ENCODE results near the gene NCSTN.

The NCSTN gene

GRCh38 chr1:160405331-160405877 lies 62.2 kb downstream of the NCSTN start:
- Histone ChIP-seq H3K36me3 (ENCODE audit: insufficient read depth) (no peaks in the 10 kb centered on the region), H3K4me2 (no peak overlapping the region), H3K4me1 (ENCODE audit: low read depth, poor library complexity, severe bottlenecking) (no peaks in the 10 kb centered on the region)

GRCh38 chr1:160406131-160406968 lies 63.2 kb downstream of the NCSTN start:
- H3K27ac ChIP-seq: no peak overlapping the region
- no peak for TF ChIP-seq CTCF (conservative IDR thresholded peaks at IDR 0.05; ENCODE audit: low read depth, low read length)
- H3K4me3 ChIP-seq (IDR thresholded peaks at IDR 0.05; ENCODE audit: insufficient read depth, low read depth, low read length): no peak overlapping the region
- no peaks in the 10 kb centered on the region for H4K20me1 ChIP-seq (ENCODE audit: insufficient read depth)
- H3K9ac ChIP-seq: no peak overlapping the region
- H3K36me3 ChIP-seq (ENCODE audit: insufficient read depth): no peaks in the 10 kb centered on the region
- H3K4me1 ChIP-seq (ENCODE audit: low read depth, poor library complexity, severe bottlenecking): no peaks in the 10 kb centered on the region
- no peak overlapping the region for H2AFZ ChIP-seq (ENCODE audit: low read depth)
- no peaks in the 10 kb centered on the region for H3K27me3 ChIP-seq (ENCODE audit: insufficient read depth, low read depth)
- H3K79me2 ChIP-seq (ENCODE audit: insufficient read depth, low read depth): no peaks in the 10 kb centered on the region
- H3K4me2 ChIP-seq: no peak overlapping the region

More at GRCh38 chr1:160405331-160405877, 62.2 kb downstream of the NCSTN start:
- Histone ChIP-seq H3K4me3 (IDR thresholded peaks at IDR 0.05; ENCODE audit: insufficient read depth, low read depth, low read length) (no peak overlapping the region), H2AFZ (ENCODE audit: low read depth) (no peak overlapping the region), H4K20me1 (ENCODE audit: insufficient read depth) (no peaks in the 10 kb centered on the region), H3K27me3 (ENCODE audit: insufficient read depth, low read depth) (no peaks in the 10 kb centered on the region), H3K27ac (no peak overlapping the region), H3K9ac (no peak overlapping the region), H3K79me2 (ENCODE audit: insufficient read depth, low read depth) (no peaks in the 10 kb centered on the region)
- TF ChIP-seq CTCF (conservative IDR thresholded peaks at IDR 0.05; ENCODE audit: low read depth, low read length): no peak

GRCh38 chr1:160407839-160408801 lies 64.9 kb downstream of the NCSTN start:
- Histone ChIP-seq H4K20me1 (ENCODE audit: insufficient read depth) (no peaks in the 10 kb centered on the region), H3K4me3 (IDR thresholded peaks at IDR 0.05; ENCODE audit: insufficient read depth, low read depth, low read length) (no peak overlapping the region), H3K4me1 (ENCODE audit: low read depth, poor library complexity, severe bottlenecking) (no peaks in the 10 kb centered on the region), H3K9ac (no peak overlapping the region), H3K79me2 (ENCODE audit: insufficient read depth, low read depth) (no peaks in the 10 kb centered on the region), H3K36me3 (ENCODE audit: insufficient read depth) (no peaks in the 10 kb centered on the region), H3K4me2 (no peak overlapping the region), H2AFZ (ENCODE audit: low read depth) (no peak overlapping the region), H3K27ac (no peak overlapping the region), H3K27me3 (ENCODE audit: insufficient read depth, low read depth) (no peaks in the 10 kb centered on the region)
- no peak for TF ChIP-seq CTCF (conservative IDR thresholded peaks at IDR 0.05; ENCODE audit: low read depth, low read length)
